Measurements from ENCODE around the gene TMEM134.

Gene TMEM134

DNA sequence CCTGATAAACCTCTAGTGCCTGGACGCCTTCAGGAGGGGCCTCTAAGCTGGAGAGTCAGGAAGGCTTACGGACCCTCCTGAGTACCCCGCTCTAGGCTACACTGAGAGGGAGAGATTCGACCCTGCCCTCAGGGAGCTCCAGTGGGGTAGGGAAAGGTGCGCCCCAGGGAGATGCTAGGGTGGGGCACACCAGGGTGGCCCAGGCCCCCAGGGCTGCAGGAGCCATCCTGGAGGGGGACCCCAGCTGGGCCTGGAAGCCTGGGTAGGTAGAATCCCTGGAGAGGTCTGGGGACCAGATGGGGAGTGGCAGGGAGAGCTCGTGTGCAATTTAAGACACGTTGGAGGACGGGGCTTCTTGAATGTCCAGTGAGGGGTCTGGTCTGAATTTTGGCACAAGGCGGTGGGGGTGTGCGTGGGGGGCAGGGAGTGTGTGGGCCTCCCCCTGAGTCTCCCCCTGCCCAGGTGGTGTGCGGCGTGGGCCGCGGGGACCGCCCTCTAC lies 48.9 kb downstream of the TMEM134 start:
- Histone ChIP-seq H3K27ac (peak overlapping the region; percentile 82), H3K4me1 (ENCODE audit: control insufficient read depth in 1 of 2, insufficient read depth in 1 of 2, low read depth in 1 of 2, low read length in 1 of 2) (peaks cover 24 to 44% of the 10 kb centered on the region in 2 experiments), H3K27me3 (peaks cover 50% of the 10 kb centered on the region), H3K4me3 (ENCODE audit: low read depth in 1 of 2, low read length in 1 of 2) (peak overlapping the region; percentile 64 to 83), H3K36me3 (no peaks in the 10 kb centered on the region), H3K9me3 (no peaks in the 10 kb centered on the region)
- TF ChIP-seq, protein P1, sequence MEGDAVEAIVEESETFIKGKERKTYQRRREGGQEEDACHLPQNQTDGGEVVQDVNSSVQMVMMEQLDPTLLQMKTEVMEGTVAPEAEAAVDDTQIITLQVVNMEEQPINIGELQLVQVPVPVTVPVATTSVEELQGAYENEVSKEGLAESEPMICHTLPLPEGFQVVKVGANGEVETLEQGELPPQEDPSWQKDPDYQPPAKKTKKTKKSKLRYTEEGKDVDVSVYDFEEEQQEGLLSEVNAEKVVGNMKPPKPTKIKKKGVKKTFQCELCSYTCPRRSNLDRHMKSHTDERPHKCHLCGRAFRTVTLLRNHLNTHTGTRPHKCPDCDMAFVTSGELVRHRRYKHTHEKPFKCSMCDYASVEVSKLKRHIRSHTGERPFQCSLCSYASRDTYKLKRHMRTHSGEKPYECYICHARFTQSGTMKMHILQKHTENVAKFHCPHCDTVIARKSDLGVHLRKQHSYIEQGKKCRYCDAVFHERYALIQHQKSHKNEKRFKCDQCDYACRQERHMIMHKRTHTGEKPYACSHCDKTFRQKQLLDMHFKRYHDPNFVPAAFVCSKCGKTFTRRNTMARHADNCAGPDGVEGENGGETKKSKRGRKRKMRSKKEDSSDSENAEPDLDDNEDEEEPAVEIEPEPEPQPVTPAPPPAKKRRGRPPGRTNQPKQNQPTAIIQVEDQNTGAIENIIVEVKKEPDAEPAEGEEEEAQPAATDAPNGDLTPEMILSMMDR (IDR thresholded peaks at IDR 0.05) = no peak

DNA sequence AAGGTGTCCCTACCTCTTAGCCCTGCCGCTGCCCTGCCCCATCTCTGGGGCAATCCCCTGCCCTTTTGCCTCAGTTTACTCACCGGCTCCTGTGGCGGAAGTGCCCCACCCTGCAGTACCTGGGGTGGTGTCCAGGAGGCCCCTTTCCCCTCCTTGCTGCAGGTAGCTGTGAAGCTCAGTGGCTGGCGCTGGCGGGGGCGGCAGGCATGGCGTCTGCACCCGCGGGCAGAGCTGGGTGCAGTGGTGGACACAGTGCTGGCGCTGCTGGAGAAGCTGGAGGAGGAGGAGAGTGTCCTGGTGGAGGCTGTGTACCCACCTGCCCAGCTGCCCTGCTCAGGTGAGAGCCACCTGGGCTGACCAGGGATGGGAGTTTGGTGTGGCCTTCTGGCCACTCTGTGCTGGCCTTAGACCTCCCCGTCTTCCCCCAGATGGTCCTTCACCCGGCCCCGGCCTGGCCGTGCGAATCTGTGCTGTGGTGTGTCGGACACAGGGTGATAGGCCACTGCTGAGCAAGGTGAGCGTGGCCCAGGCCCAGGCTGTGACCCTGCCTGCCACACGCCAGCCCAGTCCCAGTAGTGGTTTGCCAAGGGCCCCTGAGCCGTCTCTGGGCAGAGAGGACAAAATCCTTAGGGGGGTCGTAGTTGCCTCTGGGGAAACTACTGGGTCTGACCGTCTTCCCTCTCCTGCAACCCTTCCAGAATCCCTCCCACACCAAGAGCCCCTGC lies 49.6 kb downstream of the TMEM134 start:
- Histone ChIP-seq H3K4me1 (ENCODE audit: control insufficient read depth in 1 of 2, insufficient read depth in 1 of 2, low read depth in 1 of 2, low read length in 1 of 2) (peaks cover 24 to 49% of the 10 kb centered on the region in 2 experiments), H3K9me3 (no peaks in the 10 kb centered on the region), H3K27me3 (peaks cover 57% of the 10 kb centered on the region), H3K36me3 (no peaks in the 10 kb centered on the region), H3K27ac (no peak overlapping the region), H3K4me3 (ENCODE audit: low read depth in 1 of 2, low read length in 1 of 2) (peak overlapping the region in 1 of 2 experiments; percentile 64)
- TF ChIP-seq, protein P1 (IDR thresholded peaks at IDR 0.05) = no peak

DNA sequence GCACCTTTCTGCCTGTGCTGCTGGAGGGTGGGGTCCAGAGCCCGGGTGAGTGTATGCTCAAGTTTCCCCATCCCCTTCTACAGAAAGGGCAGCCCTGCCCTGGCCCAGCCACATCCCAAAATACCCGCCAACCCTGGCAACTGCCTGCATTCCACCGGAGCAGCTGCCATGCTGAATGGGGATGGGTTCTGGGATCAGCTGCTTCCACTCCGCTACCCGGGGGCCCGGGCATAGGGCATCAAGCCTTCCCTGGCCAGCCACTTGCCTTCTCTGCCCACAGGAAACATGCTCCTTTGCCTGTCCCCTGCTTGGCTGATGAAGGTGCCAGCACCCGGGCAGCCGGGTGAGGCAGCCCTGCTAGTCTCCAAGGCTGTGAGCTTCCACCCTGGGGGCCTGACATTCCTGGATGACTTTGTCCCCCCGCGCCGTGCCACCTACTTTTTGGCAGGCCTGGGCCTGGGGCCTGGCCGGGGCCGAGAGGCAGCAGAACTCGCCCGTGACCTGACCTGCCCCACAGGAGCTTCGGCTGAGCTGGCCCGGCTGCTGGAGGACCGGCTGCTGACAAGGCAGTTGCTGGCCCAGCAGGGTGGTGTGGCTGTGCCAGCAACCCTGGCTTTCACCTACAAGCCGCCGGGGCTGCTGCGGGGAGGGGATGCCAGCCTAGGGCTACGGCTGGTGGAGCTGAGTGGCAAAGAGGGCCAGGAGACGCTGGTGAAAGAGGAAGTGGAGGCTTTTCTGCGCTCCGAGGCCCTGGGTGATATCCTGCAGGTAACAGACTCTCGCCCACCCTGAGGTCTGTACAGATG lies 50.4 kb downstream of the TMEM134 start:
- Histone ChIP-seq H3K4me3 (ENCODE audit: low read depth in 1 of 2, low read length in 1 of 2) (peak overlapping the region in 1 of 2 experiments; percentile 30), H3K27me3 (peaks cover 65% of the 10 kb centered on the region), H3K9me3 (no peaks in the 10 kb centered on the region), H3K4me1 (ENCODE audit: control insufficient read depth in 1 of 2, insufficient read depth in 1 of 2, low read depth in 1 of 2, low read length in 1 of 2) (peaks cover 24 to 49% of the 10 kb centered on the region in 2 experiments), H3K27ac (no peak overlapping the region), H3K36me3 (no peaks in the 10 kb centered on the region)
- TF ChIP-seq, protein P1 (IDR thresholded peaks at IDR 0.05) = no peak

DNA sequence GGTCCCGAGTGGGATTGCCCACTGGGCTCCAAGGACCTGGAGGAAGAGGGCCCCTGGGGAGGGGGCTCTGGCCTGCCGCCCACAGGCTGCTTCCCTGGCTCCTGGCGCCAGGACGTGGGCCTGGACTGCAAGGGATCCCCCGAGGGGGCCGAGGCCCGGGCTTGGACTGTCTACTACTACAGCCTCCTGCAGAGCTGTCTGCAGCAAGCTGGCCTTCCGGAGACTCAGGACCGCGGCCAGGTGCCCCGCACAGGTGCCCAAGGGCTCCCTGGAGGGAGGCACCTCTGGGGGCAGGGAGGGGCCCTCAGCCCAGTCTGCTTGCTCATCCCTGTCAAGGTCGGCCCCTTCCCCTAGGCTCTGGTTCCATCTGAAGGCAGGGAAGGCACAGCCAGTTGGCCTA lies 51.6 kb downstream of the TMEM134 start:
- TF ChIP-seq, protein P1 (IDR thresholded peaks at IDR 0.05) = no peak
- no peak overlapping the region for H3K27ac ChIP-seq
- H3K27me3 ChIP-seq = peaks cover 78% of the 10 kb centered on the region
- H3K4me3 ChIP-seq (ENCODE audit: low read depth in 1 of 2, low read length in 1 of 2) = no peak overlapping the region
- no peaks in the 10 kb centered on the region for H3K36me3 ChIP-seq
- H3K9me3 ChIP-seq = no peaks in the 10 kb centered on the region
- H3K4me1 ChIP-seq (ENCODE audit: control insufficient read depth in 1 of 2, insufficient read depth in 1 of 2, low read depth in 1 of 2, low read length in 1 of 2) = peaks cover 24 to 49% of the 10 kb centered on the region in 2 experiments

DNA sequence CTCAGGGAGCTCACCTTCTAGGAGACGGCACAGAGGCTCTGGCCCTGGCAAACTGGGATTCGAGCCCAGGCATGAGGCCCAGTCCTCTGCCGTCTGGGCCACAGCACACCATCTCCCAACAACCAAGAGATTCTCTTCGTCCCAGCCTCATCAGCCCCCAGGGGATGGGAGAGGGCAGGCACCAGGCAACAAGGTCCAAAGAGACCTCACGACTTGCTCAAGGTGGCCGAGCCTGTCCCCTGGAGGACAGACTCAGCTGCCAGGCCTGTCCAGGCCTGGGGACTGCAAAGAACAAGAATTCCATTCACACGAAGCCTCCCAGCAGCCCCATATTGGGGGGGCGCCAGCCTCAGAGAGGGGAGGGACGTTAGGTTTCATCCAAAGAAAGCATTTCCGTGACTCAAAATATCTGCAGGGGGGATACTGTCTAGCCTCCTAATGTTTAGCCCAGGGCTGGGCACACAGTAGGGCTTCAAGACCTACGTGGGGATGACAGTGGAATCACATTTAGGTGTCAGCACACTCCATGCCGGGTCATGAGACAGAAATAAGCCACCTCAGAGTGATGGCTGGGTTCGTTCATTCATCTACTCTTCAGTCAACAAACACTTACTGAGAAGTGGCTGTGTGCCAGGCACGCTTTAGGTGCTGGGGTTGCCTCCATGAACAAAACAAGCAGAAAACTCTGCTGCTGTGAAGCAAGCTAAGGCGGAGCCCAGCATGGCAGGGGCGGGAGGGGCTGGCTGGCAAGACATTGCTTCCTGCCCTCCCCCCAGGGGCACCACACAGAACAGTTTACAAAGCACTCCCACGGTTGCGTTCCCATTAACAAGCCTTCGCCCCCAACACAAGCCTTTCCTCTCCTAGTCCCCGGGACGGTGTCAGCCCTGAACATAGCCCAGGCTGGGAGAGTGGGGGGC lies 52.4 kb downstream of the TMEM134 start:
- Histone ChIP-seq H3K4me1 (ENCODE audit: control insufficient read depth in 1 of 2, insufficient read depth in 1 of 2, low read depth in 1 of 2, low read length in 1 of 2) (peaks cover 24 to 49% of the 10 kb centered on the region in 2 experiments), H3K27me3 (peaks cover 79% of the 10 kb centered on the region), H3K9me3 (no peaks in the 10 kb centered on the region), H3K27ac (no peak overlapping the region), H3K4me3 (ENCODE audit: low read depth in 1 of 2, low read length in 1 of 2) (no peak overlapping the region), H3K36me3 (no peaks in the 10 kb centered on the region)
- TF ChIP-seq, protein P1 (IDR thresholded peaks at IDR 0.05) = no peak

All from neutrophil (primary cell).